GM23338 (cell line): ENCODE data around the gene SCYGR4. TPM values are rescaled to one million over a fixed set of nuclear protein-coding genes. Genes with fewer than 3 reads are reported as not detected.

ENCODE experiments used
- ATAC-seq: fragments of 200-7000 bp; cut with Tn5 transposase; 3 replicates; pipeline ENCODE4 v1.9.1; 2020
- DNase-seq: peaks from one replicate; pipeline ENCODE4 v3.0.0-alpha.2; 2015; ENCODE audit warnings: low spot score
- H2AFZ ChIP-seq: fragments of 200-600 bp; sonication (generic); 2 replicates; pipeline ENCODE4 v1.8.0; 2016; ENCODE audit warnings: antibody characterized with exemption, mild to moderate bottlenecking, moderate library complexity
- H3F3A ChIP-seq: fragments of 200-600 bp; sonication (generic); replicated peaks from 2 replicates; pipeline ENCODE4 v1.8.0; 2017; ENCODE audit warnings: antibody characterized with exemption, mixed run types, low read depth
- H3K27ac ChIP-seq: fragments of 200-600 bp; sonication (generic); 2 replicates; pipeline ENCODE4 v1.6.1; 2016; ENCODE audit warnings: low read depth
- H3K27me3 ChIP-seq: fragments of 200-600 bp; sonication (generic); 2 replicates; pipeline ENCODE4 v1.8.0; 2016; ENCODE audit warnings: mild to moderate bottlenecking, mixed run types, moderate library complexity; ENCODE audit not compliant: insufficient read depth
- H3K36me3 ChIP-seq: fragments of 200-600 bp; sonication (generic); 2 replicates; pipeline ENCODE4 v1.8.0; 2016; ENCODE audit warnings: mild to moderate bottlenecking; ENCODE audit not compliant: insufficient read depth
- H3K4me1 ChIP-seq: fragments of 200-600 bp; sonication (generic); 2 replicates; pipeline ENCODE4 v1.8.0; 2016; ENCODE audit warnings: mild to moderate bottlenecking, moderate library complexity; ENCODE audit not compliant: insufficient read depth
- H3K4me2 ChIP-seq: fragments of 200-600 bp; sonication (generic); 2 replicates; pipeline ENCODE4 v1.7.1; 2017; ENCODE audit warnings: mixed run types
- H3K4me3 ChIP-seq: fragments of 200-600 bp; sonication (generic); 2 replicates; pipeline ENCODE4 v1.6.1; 2016; ENCODE audit warnings: mixed run types
- H3K79me2 ChIP-seq: fragments of 200-600 bp; sonication (generic); replicated peaks from 2 replicates; pipeline ENCODE4 v1.8.0; 2017; ENCODE audit warnings: mild to moderate bottlenecking; ENCODE audit not compliant: insufficient read depth
- H3K9me2 ChIP-seq: fragments of 200-600 bp; sonication (generic); 2 replicates; pipeline ENCODE4 v1.8.0; 2017; ENCODE audit not compliant: insufficient read depth
- H4K20me1 ChIP-seq: fragments of 200-600 bp; sonication (generic); replicated peaks from 2 replicates; pipeline ENCODE4 v1.8.0; 2017; ENCODE audit warnings: mild to moderate bottlenecking; ENCODE audit not compliant: insufficient read depth
- H3K27ac Mint-ChIP-seq: 2 replicates; pipeline ENCODE4 v1.8.0; 2020; ENCODE audit warnings: inconsistent platforms, mild to moderate bottlenecking, moderate library complexity, mixed read lengths
- H3K27me3 Mint-ChIP-seq: 3 replicates; pipeline ENCODE4 v1.8.0; 2022; ENCODE audit warnings: low read depth, mild to moderate bottlenecking, moderate library complexity, mixed read lengths, inconsistent platforms; ENCODE audit not compliant: insufficient read depth, poor library complexity
- H3K36me3 Mint-ChIP-seq: 3 replicates; pipeline ENCODE4 v1.8.0; 2021; ENCODE audit warnings: low read depth, mild to moderate bottlenecking, inconsistent platforms, moderate library complexity, mixed read lengths
- H3K4me1 Mint-ChIP-seq: 3 replicates; pipeline ENCODE4 v1.8.0; 2020; ENCODE audit warnings: mild to moderate bottlenecking, inconsistent platforms, mixed read lengths
- H3K4me3 Mint-ChIP-seq: 3 replicates; pipeline ENCODE4 v1.8.0; 2021; ENCODE audit warnings: moderate library complexity, mild to moderate bottlenecking, inconsistent platforms, mixed read lengths
- H3K9me3 Mint-ChIP-seq: 3 replicates; pipeline ENCODE4 v1.8.0; 2020; ENCODE audit warnings: moderate library complexity, mild to moderate bottlenecking, inconsistent platforms, mixed read lengths
- CREB1 ChIP-seq: fragments of 250-450 bp; sonication (Bioruptor Pico); IDR thresholded peaks from 2 replicates; pipeline ENCODE4 v1.5.0; 2020; ENCODE audit warnings: low read depth, mild to moderate bottlenecking, moderate library complexity
- CTCF ChIP-seq, 2 experiments: fragments of 200-600 bp in 1 of 2; sonication (generic) in 1 of 2; conservative IDR thresholded peaks; 2 replicates each; pipeline versions ENCODE4 v1.5.1 to v1.6.1; 2016 to 2017; ENCODE audit warnings: antibody characterized with exemption in 2 of 2, low read depth in 2 of 2, mild to moderate bottlenecking in 2 of 2, moderate library complexity in 1 of 2
- ETS1 ChIP-seq: IDR thresholded peaks from 2 replicates; pipeline ENCODE4 v1.6.1; 2016; ENCODE audit warnings: antibody characterized with exemption
- EZH2 ChIP-seq: fragments of 200-600 bp; sonication (generic); IDR thresholded peaks from one replicate; pipeline ENCODE4 v1.8.0; 2017; ENCODE audit warnings: antibody characterized with exemption, mild to moderate bottlenecking, low read depth; ENCODE audit not compliant: unreplicated experiment
- EZH2phosphoT487 ChIP-seq: fragments of 200-600 bp; sonication (generic); IDR thresholded peaks from one replicate; pipeline ENCODE4 v1.8.1; 2018; ENCODE audit warnings: antibody characterized with exemption; ENCODE audit not compliant: unreplicated experiment
- POLR2AphosphoS5 ChIP-seq: IDR thresholded peaks from 2 replicates; pipeline ENCODE4 v1.6.1; 2016; ENCODE audit warnings: antibody characterized with exemption, low read depth
- STAT1 ChIP-seq: IDR thresholded peaks from one replicate; pipeline ENCODE4 v1.6.1; 2016; ENCODE audit warnings: antibody characterized with exemption; ENCODE audit not compliant: unreplicated experiment
- ZNF114 ChIP-seq: fragments of 250-450 bp; sonication (Bioruptor Pico); IDR thresholded peaks from 2 replicates; pipeline ENCODE4 v1.5.0; 2020; ENCODE audit warnings: mild to moderate bottlenecking, moderate library complexity
- ZNF462 ChIP-seq: fragments of 250-450 bp; sonication (Bioruptor Pico); IDR thresholded peaks from 2 replicates; pipeline ENCODE4 v1.5.0; 2020; ENCODE audit warnings: mild to moderate bottlenecking, moderate library complexity
- polyA plus RNA-seq: library from polyadenylated mRNA; unstranded; fragments of >200 nt; fragmentation: Nextera tagmentation; extraction: Ambion mirVana; gene quantifications from 2 replicates; pipeline ENCODE4 v1.2.1, GENCODE V29; 2016
- total RNA-seq: library from RNA; depleted of rRNA; stranded (reverse); fragments of >200 nt; shearing (Covaris generic); gene quantifications from 2 replicates; pipeline ENCODE4 v1.2.3, GENCODE V29; 2014

Gene SCYGR4
- total and polyA plus RNA-seq, 2 experiments from 2014 or later = not detected

- no peak overlapping the region for H3K27ac Mint-ChIP-seq
- peak overlapping the region; percentile 77 for H2AFZ ChIP-seq
- H3K27me3 ChIP-seq = no peaks in the 10 kb centered on the region
- no peak for ATAC-seq
- peak overlapping the region; percentile 59; the same call in 1 of the 2 replicates for H3K4me2 ChIP-seq
- H3K4me1 Mint-ChIP-seq = peaks cover 15% of the 10 kb centered on the region
- no peaks in the 10 kb centered on the region for H3K9me3 Mint-ChIP-seq
- no peak overlapping the region for H3K4me3 ChIP-seq
- H3K27ac ChIP-seq = no peak overlapping the region
- H3K4me1 ChIP-seq = peaks cover 18% of the 10 kb centered on the region
- H3K36me3 Mint-ChIP-seq = no peaks in the 10 kb centered on the region
- no peak for DNase-seq
- H3K27me3 Mint-ChIP-seq = no peaks in the 10 kb centered on the region
- TF ChIP-seq CTCF (conservative IDR thresholded peaks at IDR 0.05; ENCODE audit: low read depth in 2 of 2) (no peak), STAT1 (no peak), ZNF462 (CRISPR knock-in tag) (no peak), EZH2phosphoT487 (no peak), EZH2 (no peak), CREB1 (no peak), ETS1 (no peak), POLR2AphosphoS5 (no peak), ZNF114 (CRISPR knock-in tag) (no peak)
- no peaks in the 10 kb centered on the region for H3F3A ChIP-seq
- H3K9me2 ChIP-seq = peaks cover 5% of the 10 kb centered on the region; the same call in 1 of the 2 replicates
- no peak overlapping the region for H3K4me3 Mint-ChIP-seq
- no peaks in the 10 kb centered on the region for H3K79me2 ChIP-seq
- no peaks in the 10 kb centered on the region for H4K20me1 ChIP-seq
- H3K36me3 ChIP-seq = no peaks in the 10 kb centered on the region
Observed at GRCh38 chr2:227661827-227662226, 44.5 kb downstream of the SCYGR4 start.
